ENCODE measurements around the gene PARP9.
"Not testable (repeated sequence)": the region's sequence is repeated elsewhere in the genome, so short reads cannot be mapped to it uniquely, and the experiment has no call there.

PARP9 gene

DNA sequence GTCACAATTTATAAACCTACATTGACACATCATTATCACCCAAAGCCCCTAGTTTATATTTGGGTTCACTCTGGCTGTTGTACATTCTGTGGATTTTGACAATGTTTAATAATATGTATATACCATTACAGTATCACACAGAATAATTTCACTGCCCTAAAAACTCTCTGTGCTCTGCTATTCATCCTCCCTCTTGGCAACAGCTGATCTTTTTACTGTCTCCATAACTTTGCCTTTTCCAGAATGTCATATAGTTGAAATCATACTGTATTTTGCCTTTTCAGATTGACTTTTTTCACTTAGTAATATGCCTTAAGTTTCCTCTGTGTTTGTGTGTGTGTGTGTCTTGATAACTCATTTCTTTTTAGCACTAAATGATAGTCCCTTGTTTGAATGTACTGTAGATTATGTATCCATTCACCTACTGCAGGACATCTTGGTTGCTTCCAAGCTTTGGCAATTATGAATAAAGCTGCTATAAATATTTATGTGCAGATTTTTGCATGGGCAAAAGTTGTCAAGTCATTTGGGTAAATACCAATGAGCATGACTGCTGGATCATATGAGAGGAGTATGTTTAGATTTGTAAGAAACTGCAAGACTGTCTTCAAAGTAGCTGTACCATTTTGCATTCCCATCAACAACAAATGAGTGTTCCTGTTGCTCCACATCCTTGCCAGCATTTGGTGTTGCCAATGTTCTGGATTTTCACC lies 22.8 kb upstream of the PARP9 start:
- Histone ChIP-seq H3K27me3 (ENCODE audit: low read depth) (no peaks in the 10 kb centered on the region), H3K36me3 (replicated peaks) (no peaks in the 10 kb centered on the region), H3K4me3 (no peak overlapping the region), H3K4me1 (peaks cover 10% of the 10 kb centered on the region), H3K9me3 (0 out of 2 replicates have a peak, but pooled peaks cover 4% of the 10 kb centered on the region)
- no peak for DNase-seq (ENCODE audit: low spot score in 2 of 2)
- in situ Hi-C loops (cut with MboI; ENCODE audit: low sequenced_read_pairs) = no loop called here

DNA sequence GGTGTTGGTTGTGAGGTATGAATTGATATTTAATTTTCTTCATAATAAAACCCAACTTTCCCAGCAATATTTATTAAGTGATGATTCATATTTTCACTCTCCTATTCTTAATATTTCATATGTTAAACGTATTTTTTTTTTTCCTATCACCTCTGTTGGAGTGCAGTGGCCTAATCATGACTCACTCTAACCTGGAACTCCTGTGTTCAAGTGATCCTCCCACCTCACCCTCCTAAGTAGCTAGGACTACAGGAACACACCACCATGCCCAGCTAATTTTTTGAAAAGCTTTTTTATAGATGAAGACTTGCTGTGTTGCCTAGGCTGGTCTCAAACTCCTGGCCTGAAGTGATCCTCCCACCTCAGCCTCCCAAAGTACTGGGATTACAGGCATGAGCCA lies 22.0 kb upstream of the PARP9 start:
- Histone ChIP-seq H3K9me3 (0 out of 2 replicates have a peak, but pooled peaks cover 4% of the 10 kb centered on the region), H3K4me1 (peaks cover 7% of the 10 kb centered on the region), H3K27me3 (ENCODE audit: low read depth) (no peaks in the 10 kb centered on the region), H3K4me3 (no peak overlapping the region), H3K36me3 (replicated peaks) (no peaks in the 10 kb centered on the region)
- DNase-seq (ENCODE audit: low spot score in 2 of 2) = no peak
- in situ Hi-C loops (cut with MboI; ENCODE audit: low sequenced_read_pairs) = no loop called here

DNA sequence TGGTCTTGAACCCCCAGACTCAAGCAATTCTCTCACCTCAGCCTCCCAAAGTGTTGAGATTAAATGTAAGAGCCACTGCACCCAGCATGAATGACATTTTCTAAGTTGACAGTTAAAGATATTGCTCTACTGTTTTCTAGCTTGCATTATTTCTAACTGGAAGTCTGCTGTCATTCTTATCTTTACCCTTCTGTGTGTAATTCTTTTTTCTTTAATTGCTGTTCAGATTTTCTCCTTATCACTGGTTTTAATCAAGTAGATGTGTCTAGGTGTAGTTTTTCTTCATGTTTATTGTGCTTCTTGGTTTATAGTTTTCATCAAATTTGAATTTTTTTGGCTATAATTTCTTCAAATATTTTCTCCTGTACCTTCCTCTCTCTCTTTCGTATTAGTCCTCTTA lies 18.3 kb upstream of the PARP9 start:
- Histone ChIP-seq H3K36me3 (replicated peaks) (no peaks in the 10 kb centered on the region), H3K4me3 (no peak overlapping the region), H3K4me1 (no peaks in the 10 kb centered on the region), H3K27me3 (ENCODE audit: low read depth) (no peaks in the 10 kb centered on the region), H3K9me3 (no peaks in the 10 kb centered on the region)
- in situ Hi-C loops (cut with MboI; ENCODE audit: low sequenced_read_pairs) = no loop called here
- DNase-seq (ENCODE audit: low spot score in 2 of 2) = no peak

DNA sequence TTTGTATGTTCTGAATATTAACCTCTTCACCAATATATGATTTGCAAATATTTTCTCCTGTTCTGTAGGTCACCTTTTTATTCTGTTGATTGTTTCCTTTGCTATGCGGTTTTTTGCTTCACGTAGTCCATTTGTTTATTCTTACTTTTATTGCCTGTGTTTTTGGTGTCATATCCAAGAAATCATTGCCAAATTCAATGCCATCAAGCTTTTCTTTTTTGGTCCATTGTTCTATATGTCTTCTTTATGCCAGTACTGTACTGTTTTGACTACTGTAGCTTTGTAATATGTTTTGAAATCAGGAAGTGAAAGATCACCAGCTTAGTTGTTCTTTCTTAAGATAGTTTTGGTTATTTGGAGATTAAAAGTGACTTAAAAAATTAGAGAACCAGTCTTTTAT lies 17.5 kb upstream of the PARP9 start:
- no peak for DNase-seq (ENCODE audit: low spot score in 2 of 2)
- no peaks in the 10 kb centered on the region for H3K36me3 ChIP-seq (replicated peaks)

DNA sequence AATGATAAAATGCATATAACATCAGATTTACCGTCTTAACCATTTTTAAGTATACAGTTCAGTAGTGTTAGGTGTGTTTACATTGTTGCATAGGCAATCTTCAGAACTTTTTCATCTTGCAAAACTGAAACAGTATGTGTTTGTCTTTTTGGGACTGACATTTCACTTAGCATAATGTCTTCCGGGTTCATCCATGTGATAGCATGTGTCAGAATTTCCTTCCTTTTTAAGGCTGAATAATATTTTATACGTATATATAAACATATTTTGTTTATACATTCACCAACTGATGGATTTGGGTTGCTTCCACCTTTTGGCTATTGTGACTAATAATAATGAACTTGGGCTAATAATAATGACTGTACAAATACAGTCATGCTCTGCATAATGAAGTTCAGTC lies 16.4 kb upstream of the PARP9 start:
- Histone ChIP-seq H3K9me3 (no peaks in the 10 kb centered on the region), H3K36me3 (replicated peaks) (no peaks in the 10 kb centered on the region), H3K27me3 (ENCODE audit: low read depth) (no peaks in the 10 kb centered on the region), H3K4me3 (no peak overlapping the region), H3K4me1 (peaks cover 6% of the 10 kb centered on the region; the same call in 1 of the 2 replicates)
- no peak for DNase-seq (ENCODE audit: low spot score in 2 of 2)
- in situ Hi-C loops (cut with MboI; ENCODE audit: low sequenced_read_pairs) = no loop called here

More for the DNA sequence above, 17.5 kb upstream of the PARP9 start:
- no peak overlapping the region for H3K4me3 ChIP-seq
- no peaks in the 10 kb centered on the region for H3K27me3 ChIP-seq (ENCODE audit: low read depth)
- no peaks in the 10 kb centered on the region for H3K4me1 ChIP-seq
- in situ Hi-C loops (cut with MboI; ENCODE audit: low sequenced_read_pairs) = no loop called here
- no peaks in the 10 kb centered on the region for H3K9me3 ChIP-seq

DNA sequence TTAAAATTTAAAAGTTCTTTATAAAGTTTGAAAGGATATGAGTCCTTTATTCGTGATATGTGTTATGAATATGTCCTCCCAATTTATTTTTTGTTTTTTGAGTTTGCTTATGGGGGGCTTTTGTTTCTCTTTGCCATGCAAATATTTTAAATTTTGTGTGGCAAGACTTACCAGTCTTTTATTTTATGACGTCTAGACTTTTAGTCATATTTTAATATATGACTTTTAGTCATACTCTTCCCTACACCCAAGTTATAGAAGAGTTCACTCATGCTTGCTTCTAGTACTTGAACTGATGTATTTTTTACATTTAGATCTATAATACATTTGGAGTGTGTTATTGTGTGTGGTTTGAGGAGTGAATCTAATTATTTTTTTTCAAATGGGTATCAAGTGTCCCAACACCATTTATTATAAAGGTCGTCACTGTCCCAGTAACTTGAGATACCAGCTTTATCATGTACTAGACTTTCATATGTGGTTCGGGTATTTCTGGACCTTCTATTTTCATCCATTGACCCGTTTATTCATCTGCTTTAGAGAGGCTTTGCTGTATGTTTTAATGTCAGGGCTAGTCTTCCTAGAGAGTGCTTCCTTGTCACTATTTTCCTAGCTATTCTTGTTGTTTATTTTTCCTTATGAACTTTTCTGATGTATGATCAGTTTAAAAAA lies 14.1 kb upstream of the PARP9 start:
- H3K4me1 ChIP-seq = peaks cover 9% of the 10 kb centered on the region
- no peaks in the 10 kb centered on the region for H3K27me3 ChIP-seq (ENCODE audit: low read depth)
- DNase-seq (ENCODE audit: low spot score in 2 of 2) = no peak
- in situ Hi-C loops (cut with MboI; ENCODE audit: low sequenced_read_pairs) = no loop called here
- H3K36me3 ChIP-seq (replicated peaks) = no peaks in the 10 kb centered on the region
- H3K9me3 ChIP-seq = no peaks in the 10 kb centered on the region
- H3K4me3 ChIP-seq = no peak overlapping the region

DNA sequence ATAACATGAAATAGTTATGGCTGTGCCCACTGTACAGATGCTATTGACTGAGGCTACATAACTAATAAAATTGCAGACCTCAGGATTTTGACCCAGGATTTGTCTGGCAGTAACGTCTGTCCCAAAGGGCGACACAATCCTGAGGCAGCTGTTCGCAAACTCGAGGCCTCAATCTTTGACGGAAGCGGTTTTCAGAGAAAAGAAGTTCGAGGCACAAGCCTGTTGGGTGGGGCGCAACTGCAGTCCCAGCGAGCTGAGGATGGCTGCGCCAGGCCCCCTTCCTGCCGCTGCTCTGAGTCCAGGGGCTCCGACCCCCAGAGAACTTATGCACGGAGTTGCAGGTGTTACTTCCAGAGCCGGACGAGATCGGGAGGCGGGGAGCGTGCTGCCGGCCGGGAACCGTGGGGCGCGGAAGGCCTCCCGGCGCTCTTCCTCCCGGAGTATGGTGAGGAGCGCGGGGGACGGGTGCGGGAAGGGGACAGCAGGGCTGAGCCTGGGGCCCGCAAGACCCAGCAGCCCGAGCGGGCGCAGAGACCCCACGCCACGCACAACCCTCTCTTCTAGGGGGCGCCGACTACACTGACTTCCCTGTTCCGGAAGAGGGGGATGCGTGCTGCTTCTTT lies 13.4 kb upstream of the PARP9 start, which contains the start of gene PARP15:
TSS of gene PARP15 (plus strand) at position 242 of the 623 bp plus-strand sequence. CDS start at position 260, 18 bp downstream.
- no peak for DNase-seq (ENCODE audit: low spot score in 2 of 2)
- Histone ChIP-seq H3K27me3 (ENCODE audit: low read depth) (no peaks in the 10 kb centered on the region), H3K9me3 (no peaks in the 10 kb centered on the region), H3K36me3 (replicated peaks) (no peaks in the 10 kb centered on the region), H3K4me1 (peaks cover 13% of the 10 kb centered on the region), H3K4me3 (no peak within 1 kb of the TSS)
- in situ Hi-C loops (cut with MboI; ENCODE audit: low sequenced_read_pairs) = no loop called here

DNA sequence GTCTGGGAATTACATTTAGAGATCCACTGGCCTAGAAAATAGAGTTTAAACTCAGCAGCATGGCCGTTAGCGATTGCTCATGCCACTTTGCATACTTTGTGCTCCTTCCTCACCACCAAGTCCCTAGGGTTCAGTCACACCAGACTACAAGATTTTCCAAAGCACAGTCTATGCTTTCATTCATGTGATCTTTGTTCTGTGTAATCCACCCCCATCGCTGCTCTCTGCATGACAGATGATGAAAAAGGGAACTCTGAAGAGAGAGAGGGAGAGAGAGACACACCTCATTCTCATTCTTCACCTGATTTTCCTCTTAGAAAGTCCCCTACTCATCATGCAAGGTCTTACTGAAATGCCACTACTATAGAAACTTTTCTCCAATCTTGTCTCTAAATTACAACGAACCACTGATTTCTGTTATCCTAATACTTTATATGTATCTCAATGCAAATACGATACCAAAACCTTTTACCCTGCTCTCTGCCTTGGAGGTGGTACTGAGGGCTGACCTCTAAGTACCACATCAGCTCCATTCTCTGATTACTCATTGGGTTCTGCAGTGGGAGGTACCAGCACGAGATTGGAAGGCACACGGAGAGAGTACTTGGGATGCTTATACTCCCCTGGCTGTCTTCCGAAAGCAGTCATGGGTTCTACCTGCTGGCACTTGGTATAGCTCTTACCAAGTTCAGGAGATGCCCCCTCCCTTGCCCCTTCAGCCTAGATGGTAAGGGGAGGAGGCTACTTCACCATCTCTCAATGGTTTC lies 12.3 kb upstream of the PARP9 start:
- DNase-seq (ENCODE audit: low spot score in 2 of 2) = peak in 1 of 2 experiments; percentile 17
- H3K36me3 ChIP-seq (replicated peaks) = no peaks in the 10 kb centered on the region
- H3K27me3 ChIP-seq (ENCODE audit: low read depth) = no peaks in the 10 kb centered on the region
- no peaks in the 10 kb centered on the region for H3K9me3 ChIP-seq
- in situ Hi-C loops (cut with MboI; ENCODE audit: low sequenced_read_pairs) = no loop called here
- H3K4me1 ChIP-seq = peaks cover 13% of the 10 kb centered on the region
- H3K4me3 ChIP-seq = no peak overlapping the region

DNA sequence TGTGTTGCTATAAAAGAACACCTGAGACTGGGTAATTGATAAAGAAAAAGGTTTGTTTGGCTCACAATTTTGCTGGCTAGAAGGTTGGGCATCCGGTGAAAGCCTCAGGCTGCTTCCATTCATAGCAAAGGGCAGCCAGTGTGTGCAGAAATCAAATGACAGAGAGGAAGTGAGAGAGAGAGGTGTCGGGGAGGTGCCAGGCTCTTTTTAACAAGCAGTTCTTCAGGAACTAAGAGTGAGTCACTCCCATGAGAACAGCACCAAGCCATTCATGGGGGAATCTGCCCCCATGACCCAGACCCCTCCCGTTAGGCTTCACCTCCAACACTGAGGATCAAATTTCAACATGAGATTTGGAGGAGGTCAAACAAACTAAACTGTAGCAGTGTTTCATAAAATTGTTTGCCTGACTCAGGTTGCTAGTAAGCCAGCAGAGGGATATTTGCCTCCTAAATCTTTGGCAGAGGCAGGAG lies 8.9 kb upstream of the PARP9 start:
- DNase-seq (ENCODE audit: low spot score in 2 of 2) = peak; percentile 7 to 27
- Histone ChIP-seq H3K9me3 (no peaks in the 10 kb centered on the region), H3K4me1 (peaks cover 15% of the 10 kb centered on the region), H3K4me3 (no peak overlapping the region), H3K27me3 (ENCODE audit: low read depth) (no peaks in the 10 kb centered on the region), H3K36me3 (replicated peaks) (no peaks in the 10 kb centered on the region)
- in situ Hi-C loops (cut with MboI; ENCODE audit: low sequenced_read_pairs) = no loop called here

DNA sequence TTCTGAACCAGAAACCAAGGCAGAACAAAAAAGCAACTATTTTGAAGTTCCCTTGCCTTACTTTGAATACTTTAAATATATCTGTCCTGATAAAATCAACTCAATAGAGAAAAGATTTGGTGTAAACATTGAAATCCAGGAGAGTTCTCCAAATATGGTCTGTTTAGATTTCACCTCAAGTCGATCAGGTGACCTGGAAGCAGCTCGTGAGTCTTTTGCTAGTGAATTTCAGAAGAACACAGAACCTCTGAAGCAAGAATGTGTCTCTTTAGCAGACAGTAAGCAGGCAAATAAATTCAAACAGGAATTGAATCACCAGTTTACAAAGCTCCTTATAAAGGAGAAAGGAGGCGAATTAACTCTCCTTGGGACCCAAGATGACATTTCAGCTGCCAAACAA lies 4.7 kb upstream of the PARP9 start:
- H3K4me3 ChIP-seq = no peak overlapping the region
- no peaks in the 10 kb centered on the region for H3K36me3 ChIP-seq (replicated peaks)
- in situ Hi-C loops (cut with MboI; ENCODE audit: low sequenced_read_pairs) = no loop called here

DNA sequence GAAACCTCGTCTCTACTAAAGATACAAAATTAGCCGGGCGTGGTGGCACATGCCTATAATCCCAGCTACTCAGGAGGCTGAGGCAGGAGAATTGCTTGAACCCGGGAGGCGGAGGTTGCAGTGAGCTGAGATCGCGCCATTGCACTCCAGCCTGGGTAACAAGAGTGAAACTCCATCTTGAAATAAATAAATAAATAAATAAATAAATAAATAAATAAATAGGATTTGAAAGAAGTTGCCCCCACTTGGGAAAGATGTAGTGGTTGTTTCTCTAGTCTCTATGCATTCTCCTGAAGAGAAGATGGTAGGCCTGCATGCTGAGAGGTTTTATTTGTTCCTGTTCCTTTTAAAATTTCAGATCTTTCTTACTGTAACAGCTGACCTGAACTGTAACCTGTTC lies 4.0 kb upstream of the PARP9 start:
- in situ Hi-C loops (cut with MboI; ENCODE audit: low sequenced_read_pairs) = not testable (repeated sequence)

More for the DNA sequence above, 4.7 kb upstream of the PARP9 start:
- no peaks in the 10 kb centered on the region for H3K9me3 ChIP-seq
- DNase-seq (ENCODE audit: low spot score in 2 of 2) = no peak
- peaks cover 22% of the 10 kb centered on the region for H3K4me1 ChIP-seq
- H3K27me3 ChIP-seq (ENCODE audit: low read depth) = no peaks in the 10 kb centered on the region

DNA sequence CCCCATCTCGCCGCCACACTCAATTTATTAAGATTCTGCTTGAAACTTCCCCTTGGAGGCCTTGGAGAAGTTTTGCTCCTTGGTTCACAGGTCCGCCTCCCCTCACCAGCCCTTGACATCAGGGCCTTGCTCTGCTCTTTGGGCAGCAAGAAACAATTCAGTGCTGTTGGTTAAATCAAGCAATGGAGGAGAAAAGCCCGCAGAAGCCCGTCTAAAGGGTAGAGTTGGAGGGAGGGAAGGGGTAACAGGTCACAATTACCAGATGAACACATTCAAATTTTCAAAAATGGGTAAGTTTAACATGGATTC lies 429 bp downstream of the PARP9 start:
- H3K4me1 ChIP-seq = peaks cover 22% of the 10 kb centered on the region
- H3K4me3 ChIP-seq = peak overlapping the region; percentile 41
- peak in 1 of 2 experiments; percentile 29 for DNase-seq (ENCODE audit: low spot score in 2 of 2)
- H3K27me3 ChIP-seq (ENCODE audit: low read depth) = no peaks in the 10 kb centered on the region
- H3K9me3 ChIP-seq = peaks cover 3% of the 10 kb centered on the region; the same call in 1 of the 2 replicates
- in situ Hi-C loops (cut with MboI; ENCODE audit: low sequenced_read_pairs) = no loop called here
- H3K36me3 ChIP-seq (replicated peaks) = no peaks in the 10 kb centered on the region

More for the DNA sequence above, 4.0 kb upstream of the PARP9 start:
- H3K4me3 ChIP-seq; H3K9me3 ChIP-seq; H3K27me3 ChIP-seq (ENCODE audit: low read depth); H3K36me3 ChIP-seq (replicated peaks); DNase-seq (ENCODE audit: low spot score in 2 of 2): not testable (repeated sequence)
- peaks cover 25% of the 10 kb centered on the region for H3K4me1 ChIP-seq

DNA sequence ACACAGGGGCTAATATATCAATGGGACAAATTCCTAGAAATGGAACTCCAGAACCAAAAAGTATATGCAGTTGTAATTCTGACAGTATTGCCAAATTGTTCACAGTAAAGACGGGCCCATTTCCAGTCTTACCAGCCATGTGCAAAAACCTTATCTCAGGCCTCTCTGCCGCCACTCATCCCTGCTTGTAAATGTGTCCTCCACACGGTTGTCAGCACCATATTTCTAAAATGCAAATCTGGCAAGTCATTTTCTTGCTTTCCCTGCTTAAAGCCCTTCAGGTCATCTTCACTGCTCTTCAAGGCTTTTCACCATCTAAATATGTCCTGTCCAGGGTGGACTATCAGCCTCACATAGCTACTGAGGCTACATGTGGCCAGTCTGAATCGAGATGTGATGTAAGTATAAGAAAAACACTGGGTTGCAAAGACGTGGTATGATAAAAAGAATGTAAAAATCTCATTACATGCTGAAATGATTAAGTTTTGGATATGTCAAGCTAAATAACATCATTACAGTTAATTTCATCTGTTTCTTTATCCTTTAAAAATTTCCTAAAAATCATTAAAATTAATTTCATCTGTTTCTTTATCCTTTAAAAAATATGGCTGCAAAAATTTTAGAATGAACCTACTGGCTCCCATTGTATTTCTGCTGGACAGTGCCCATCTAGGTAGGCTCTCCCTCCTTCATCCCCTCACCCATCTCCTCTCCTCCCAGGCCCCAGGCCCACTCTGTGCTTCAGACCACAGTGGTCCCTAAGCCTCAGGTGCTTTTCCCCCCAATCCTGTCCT lies 980 bp downstream of the PARP9 start:
- in situ Hi-C loops (cut with MboI; ENCODE audit: low sequenced_read_pairs) = no loop called here
- H3K4me3 ChIP-seq = no peak overlapping the region

More for the DNA sequence above, 980 bp downstream of the PARP9 start:
- Histone ChIP-seq H3K27me3 (ENCODE audit: low read depth) (no peaks in the 10 kb centered on the region), H3K36me3 (replicated peaks) (no peaks in the 10 kb centered on the region), H3K4me1 (peaks cover 22% of the 10 kb centered on the region), H3K9me3 (peaks cover 3% of the 10 kb centered on the region; the same call in 1 of the 2 replicates)
- DNase-seq (ENCODE audit: low spot score in 2 of 2) = no peak
